Measurements from ENCODE around the gene GCFC2.
"Not testable (repeated sequence)": the region's sequence is repeated elsewhere in the genome, so short reads cannot be mapped to it uniquely, and the experiment has no call there.

The GCFC2 gene

DNA sequence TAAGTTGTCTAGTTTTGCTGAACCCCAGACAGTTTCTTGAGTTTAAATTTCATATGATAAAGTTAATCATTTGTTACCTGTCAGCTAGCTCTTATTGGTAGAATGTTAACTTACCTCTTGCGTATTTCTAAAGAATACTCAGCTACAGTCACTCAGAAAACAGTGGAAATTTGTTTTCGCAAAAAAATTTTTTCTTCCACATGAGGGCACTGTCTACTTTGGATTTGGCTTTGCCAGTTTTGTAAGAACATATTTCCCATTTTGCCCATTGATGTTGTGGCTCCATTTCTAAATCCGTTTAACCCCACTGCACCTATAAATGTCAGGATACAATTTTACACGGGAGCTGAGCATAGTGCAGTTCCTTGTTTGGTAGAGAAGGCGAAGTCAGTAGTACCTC, 19.1 kb upstream of the GCFC2 start:
- DNase-seq (ENCODE audit: extremely low read depth, low read depth): no peak
- TF ChIP-seq, protein P1, sequence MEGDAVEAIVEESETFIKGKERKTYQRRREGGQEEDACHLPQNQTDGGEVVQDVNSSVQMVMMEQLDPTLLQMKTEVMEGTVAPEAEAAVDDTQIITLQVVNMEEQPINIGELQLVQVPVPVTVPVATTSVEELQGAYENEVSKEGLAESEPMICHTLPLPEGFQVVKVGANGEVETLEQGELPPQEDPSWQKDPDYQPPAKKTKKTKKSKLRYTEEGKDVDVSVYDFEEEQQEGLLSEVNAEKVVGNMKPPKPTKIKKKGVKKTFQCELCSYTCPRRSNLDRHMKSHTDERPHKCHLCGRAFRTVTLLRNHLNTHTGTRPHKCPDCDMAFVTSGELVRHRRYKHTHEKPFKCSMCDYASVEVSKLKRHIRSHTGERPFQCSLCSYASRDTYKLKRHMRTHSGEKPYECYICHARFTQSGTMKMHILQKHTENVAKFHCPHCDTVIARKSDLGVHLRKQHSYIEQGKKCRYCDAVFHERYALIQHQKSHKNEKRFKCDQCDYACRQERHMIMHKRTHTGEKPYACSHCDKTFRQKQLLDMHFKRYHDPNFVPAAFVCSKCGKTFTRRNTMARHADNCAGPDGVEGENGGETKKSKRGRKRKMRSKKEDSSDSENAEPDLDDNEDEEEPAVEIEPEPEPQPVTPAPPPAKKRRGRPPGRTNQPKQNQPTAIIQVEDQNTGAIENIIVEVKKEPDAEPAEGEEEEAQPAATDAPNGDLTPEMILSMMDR (IDR thresholded peaks at IDR 0.05; ENCODE audit: low read depth, low read length): peak; percentile 14

DNA sequence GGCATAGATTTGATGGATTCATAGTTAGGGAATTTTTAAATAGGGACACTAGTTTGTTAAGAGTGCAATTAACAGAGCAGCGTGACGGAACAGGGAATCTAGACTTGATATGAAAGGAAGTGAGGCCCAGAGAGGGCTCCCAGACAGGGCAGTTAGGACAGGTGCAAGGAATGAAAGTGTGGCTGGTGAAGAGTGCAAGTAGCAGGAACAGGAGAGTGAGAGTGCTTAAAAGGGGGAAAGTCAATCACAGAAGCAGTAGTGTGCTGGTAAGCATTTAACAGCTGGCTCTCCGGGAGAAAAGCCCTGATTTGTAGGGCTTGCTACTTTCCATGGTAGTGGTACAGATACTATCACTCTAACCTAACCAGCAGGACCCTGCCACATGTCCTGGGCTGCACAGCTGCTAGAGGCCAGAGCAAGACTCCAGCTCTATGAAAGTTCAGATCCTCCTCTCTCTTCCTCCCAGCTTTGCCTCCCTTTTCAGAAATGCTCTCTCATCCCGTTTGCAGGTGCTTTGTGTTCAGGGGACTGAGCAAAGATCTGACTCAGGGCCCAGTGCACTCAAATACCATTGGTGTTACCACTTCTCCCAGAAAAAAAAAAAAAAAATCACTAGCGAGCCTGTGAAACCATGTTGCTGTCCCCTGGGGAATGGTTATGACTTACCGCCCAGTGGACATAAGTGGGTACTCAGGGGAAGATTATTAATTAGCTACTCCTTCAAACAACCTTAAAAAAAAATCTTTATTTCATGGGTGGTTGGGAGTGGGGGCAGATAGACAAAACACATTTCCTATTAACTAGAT, 18.1 kb upstream of the GCFC2 start:
- TF ChIP-seq, protein P1 (IDR thresholded peaks at IDR 0.05; ENCODE audit: low read depth, low read length): no peak
- DNase-seq (ENCODE audit: extremely low read depth, low read depth): no peak

DNA sequence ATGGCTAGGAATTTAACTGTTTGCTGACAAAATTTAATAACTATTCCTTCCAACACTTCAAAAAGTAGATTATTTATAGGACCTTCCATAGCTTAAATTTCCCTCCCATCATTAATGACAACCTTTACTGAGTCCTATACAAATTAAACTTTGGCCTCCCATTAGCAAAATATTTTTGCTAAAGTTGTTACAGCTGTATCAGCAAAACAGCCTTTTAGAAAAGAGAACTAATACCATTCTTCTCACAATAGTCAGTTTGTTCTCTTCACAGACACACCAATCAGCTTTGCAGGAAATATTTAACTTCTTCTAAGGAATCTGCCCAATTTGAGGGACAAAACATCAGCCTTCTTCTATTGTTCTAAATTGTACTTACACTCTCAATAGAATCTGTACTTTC, 12.0 kb upstream of the GCFC2 start:
- DNase-seq (ENCODE audit: extremely low read depth, low read depth): no peak
- TF ChIP-seq, protein P1 (IDR thresholded peaks at IDR 0.05; ENCODE audit: low read depth, low read length): no peak

DNA sequence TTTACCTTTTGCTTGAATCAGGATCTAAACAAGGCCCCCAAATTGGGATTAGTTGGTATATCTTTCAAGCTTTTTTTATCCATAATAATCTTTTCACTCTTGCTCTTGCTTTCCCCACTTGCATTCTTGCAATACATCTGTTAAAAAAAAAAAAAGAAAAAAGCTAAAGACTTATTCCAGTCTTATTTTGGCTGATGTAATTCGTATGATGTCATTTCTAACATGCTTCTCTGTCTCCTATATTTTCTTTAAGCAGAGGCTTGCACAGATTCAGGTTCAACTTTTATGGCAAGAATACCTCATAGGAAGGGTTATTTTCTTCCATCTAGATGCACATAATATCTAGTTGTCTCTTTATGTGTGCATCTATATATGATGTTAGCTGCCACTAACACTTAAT, 9.8 kb upstream of the GCFC2 start:
- DNase-seq (ENCODE audit: extremely low read depth, low read depth): no peak
- TF ChIP-seq, protein P1 (IDR thresholded peaks at IDR 0.05; ENCODE audit: low read depth, low read length): no peak

DNA sequence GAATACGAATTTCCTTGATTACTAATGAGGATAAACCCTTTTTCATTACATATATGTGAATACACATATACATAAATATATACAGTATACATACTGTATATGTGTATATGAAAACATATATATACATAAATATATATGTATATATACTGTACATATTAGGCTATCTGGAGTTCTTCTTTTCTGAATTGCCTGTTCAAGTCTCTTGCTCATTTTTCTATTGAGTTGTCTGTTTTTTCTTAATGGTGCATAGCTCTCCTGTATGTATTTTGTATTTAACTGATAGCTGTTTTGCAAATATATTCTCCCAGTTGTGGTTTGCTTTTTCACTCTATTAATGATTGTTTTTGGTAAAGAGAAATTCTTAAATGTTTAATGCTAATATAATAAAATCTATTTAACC, 8.9 kb upstream of the GCFC2 start:
- no peak for DNase-seq (ENCODE audit: extremely low read depth, low read depth)
- TF ChIP-seq, protein P1 (IDR thresholded peaks at IDR 0.05; ENCODE audit: low read depth, low read length): no peak

DNA sequence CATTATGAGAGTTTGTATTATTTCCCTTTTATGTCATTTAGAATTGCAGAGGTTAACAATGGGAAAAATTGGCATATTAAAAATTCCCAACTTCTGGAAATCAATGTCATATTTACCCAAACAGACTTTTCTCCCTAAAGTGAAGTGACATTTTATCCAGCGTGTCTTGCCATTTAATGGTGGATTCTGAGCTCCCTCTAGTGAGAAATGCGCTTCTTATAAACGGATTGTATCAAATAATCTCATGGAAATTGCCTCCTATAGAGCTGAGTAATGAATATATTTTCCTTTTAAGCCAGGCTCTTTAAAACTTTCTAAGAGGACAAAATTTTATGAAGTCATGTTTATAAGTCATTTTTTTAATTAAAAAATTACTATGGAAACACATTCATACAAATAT, 5.7 kb upstream of the GCFC2 start:
- TF ChIP-seq, protein P1 (IDR thresholded peaks at IDR 0.05; ENCODE audit: low read depth, low read length): peak; percentile 9
- DNase-seq (ENCODE audit: extremely low read depth, low read depth): no peak

DNA sequence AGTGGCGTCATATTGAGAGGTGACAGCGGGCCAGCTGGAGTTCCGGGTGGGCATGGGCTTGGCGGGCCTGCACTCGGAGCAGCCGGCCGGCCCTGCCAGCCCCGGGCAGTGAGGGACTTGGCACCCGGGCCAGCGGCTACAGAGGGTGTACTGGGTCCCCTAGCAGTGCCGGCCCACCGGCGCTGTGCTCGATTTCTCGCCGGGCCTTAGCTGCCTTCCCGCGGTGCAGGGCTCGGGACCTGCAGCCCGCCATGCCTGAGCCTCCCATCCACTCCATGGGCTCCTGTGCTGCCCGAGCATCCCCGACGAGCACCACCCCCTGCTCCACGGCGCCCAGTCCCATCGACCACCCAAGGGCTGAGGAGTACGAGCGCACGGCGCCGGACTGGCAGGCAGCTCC, 875 bp upstream of the GCFC2 start:
- not testable (repeated sequence) for DNase-seq (ENCODE audit: extremely low read depth, low read depth)

DNA sequence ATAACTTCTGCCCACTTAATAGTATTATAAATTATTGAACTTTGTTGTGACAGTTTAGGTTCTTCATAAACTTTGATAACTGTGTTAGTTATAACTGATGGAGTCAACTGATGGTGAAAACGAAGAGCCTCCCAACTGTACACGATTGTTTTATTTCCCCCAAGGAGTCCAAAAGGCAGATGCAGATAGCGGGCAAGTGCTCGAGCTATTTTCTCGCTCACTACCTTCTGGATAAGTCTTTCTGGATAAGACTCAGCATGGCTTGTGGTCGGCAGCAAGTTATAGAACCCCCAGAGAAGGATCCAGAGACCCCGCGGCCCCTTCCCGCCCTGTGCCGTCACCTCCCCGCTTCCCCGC, 517 bp downstream of the GCFC2 start:
- no peak for DNase-seq (ENCODE audit: extremely low read depth, low read depth)

More for the DNA sequence above, 517 bp downstream of the GCFC2 start:
- TF ChIP-seq, protein P1 (IDR thresholded peaks at IDR 0.05; ENCODE audit: low read depth, low read length): no peak

Measured in AG09319 (cell line).